Heart right ventricle (tissue), 16 donors: ENCODE results near the gene LENEP. TPM values are rescaled to one million over a fixed set of nuclear protein-coding genes. Genes with fewer than 3 reads are reported as not detected.
A peak's percentile ranks its signal among the peaks of the same experiment; 100 is the strongest.

Experiments
- ATAC-seq, 8 donors: fragments of 200-7000 bp; cut with Tn5 transposase; one replicate each; pipeline ENCODE4 v1.9.1; 2020; ENCODE audit warnings: mild to moderate bottlenecking in 8 of 8, moderate library complexity in 8 of 8, moderate number of reproducible peaks in 1 of 8
- DNase-seq, 2 donors: peaks; one replicate each; pipeline ENCODE4 v3.0.0-alpha.2; 2020
- H3K27ac ChIP-seq, 10 donors: fragments of 200-600 bp; sonication (generic) in 2 of 10; one replicate each; pipeline versions ENCODE4 v1.5.0 to v1.8.0; 2020 to 2022; ENCODE audit warnings: mild to moderate bottlenecking in 3 of 10
- H3K27me3 ChIP-seq, 7 donors: fragments of 200-600 bp; one replicate each; pipeline ENCODE4 v1.8.0; 2021 to 2022; ENCODE audit warnings: mild to moderate bottlenecking in 2 of 7
- H3K36me3 ChIP-seq, 9 donors: fragments of 200-600 bp; sonication (generic) in 1 of 9; one replicate each; pipeline versions ENCODE4 v1.5.0 to v1.8.0; 2020 to 2022; ENCODE audit warnings: mild to moderate bottlenecking in 2 of 9
- H3K4me1 ChIP-seq, 9 donors: fragments of 200-600 bp; sonication (generic) in 1 of 9; one replicate each; pipeline versions ENCODE4 v1.5.0 to v1.8.0; 2020 to 2022; ENCODE audit warnings: mild to moderate bottlenecking in 4 of 9
- H3K4me3 ChIP-seq, 10 donors: fragments of 200-600 bp; sonication (generic) in 2 of 10; one replicate each; pipeline versions ENCODE4 v1.5.0 to v1.8.0; 2020 to 2022; ENCODE audit warnings: mild to moderate bottlenecking in 7 of 10, moderate library complexity in 2 of 10
- H3K9me3 ChIP-seq, 11 donors: fragments of 200-600 bp in 10 of 11; sonication (generic) in 2 of 11; one replicate each; pipeline versions ENCODE4 v1.5.0 to v1.8.0; 2013 to 2022; ENCODE audit warnings: mild to moderate bottlenecking in 2 of 11, control low read depth in 1 of 11, moderate library complexity in 1 of 11
- WGBS, 2 donors: extraction: QIAGEN DNeasy Blood & Tissue Kit; methylation state at CpG; one replicate each; pipeline ENCODE4 v1.1.7; 2013; ENCODE audit warnings: inconsistent platforms in 1 of 2; 5-methylcytosine and 5-hydroxymethylcytosine counted together
- intact Hi-C, 10 donors: fragments of 100-400 bp; cut with DNase I; formaldehyde crosslinking; loops; one replicate each; pipeline versions ENCODE4 v1.11.1 to v1.14.2; 2022
- polyA plus RNA-seq, 2 donors: library from polyadenylated mRNA; stranded (reverse); fragments of 200-250 nt; gene quantifications; one replicate each; pipeline ENCODE4 v1.2.3, GENCODE V29; 2013
- total RNA-seq, 10 donors: library from RNA; stranded (reverse); fragmentation: NEBNext Ultra II Directional in 3 of 10; extraction: Animal tissue kit (Norgen Biotek cat#: 25700) in 3 of 10; gene quantifications; one replicate each; pipeline versions ENCODE4 v1.2.1 to v1.2.4, GENCODE V29; 2021 to 2023
- TF ChIP-seq, protein P1 (sequence below), 9 donors: fragments of 200-600 bp; sonication (generic) in 2 of 9; IDR thresholded peaks; one replicate each; pipeline versions ENCODE4 v1.5.0 to v1.8.0; 2021 to 2022; ENCODE audit warnings: antibody characterized with exemption in 9 of 9, mild to moderate bottlenecking in 5 of 9, moderate library complexity in 1 of 9
- donor health status: Arrhythmogenic right ventricular cardiomyopathy.
- donor health status: ischemic (EF 13 %, LVEDD 7.1; RV severe dilation, severe dysfunction).
- donor health status: healthy with polysubstance abuse.
- donor health status: DM: no; HTN: yes; CAD: no.
- donor health status: DM: no; HTN: no; CAD: no.
- donor health status: ischemic (EF 25% LVEDD 6.9; RV normal size, moderate dysfunction).
- donor health status: ischemic (EF 25% LVEDD 5.7; RV mildly dilated, moderate dysfunction).
- donor health status: healthy.
- donor health status: DM: yes; HTN: yes; CAD: no.
- donor health status: Ischemic cardiomyopathy.
- donor health status: ischemic (EF 35%, LVEDD 5.7; RV mildly dilated, moderate dysfunction).
- donor health status: nonischemic (EF 11% LVEDD 7.7; RV severe dilation, severe dysfunction).
- donor health status: DM: yes; HTN: yes; CAD: no.
- donor health status: PGD.
- donor health status: ischemic (EF 29% LVEDD 5.4; RV normal size, mild dysfunction).
- donor health status: nonischemic (EF 23%, LVEDD 6.1; RV moderate dilation, normal function).

The LENEP gene
- total and polyA plus RNA-seq, 12 donors = not detected

DNA sequence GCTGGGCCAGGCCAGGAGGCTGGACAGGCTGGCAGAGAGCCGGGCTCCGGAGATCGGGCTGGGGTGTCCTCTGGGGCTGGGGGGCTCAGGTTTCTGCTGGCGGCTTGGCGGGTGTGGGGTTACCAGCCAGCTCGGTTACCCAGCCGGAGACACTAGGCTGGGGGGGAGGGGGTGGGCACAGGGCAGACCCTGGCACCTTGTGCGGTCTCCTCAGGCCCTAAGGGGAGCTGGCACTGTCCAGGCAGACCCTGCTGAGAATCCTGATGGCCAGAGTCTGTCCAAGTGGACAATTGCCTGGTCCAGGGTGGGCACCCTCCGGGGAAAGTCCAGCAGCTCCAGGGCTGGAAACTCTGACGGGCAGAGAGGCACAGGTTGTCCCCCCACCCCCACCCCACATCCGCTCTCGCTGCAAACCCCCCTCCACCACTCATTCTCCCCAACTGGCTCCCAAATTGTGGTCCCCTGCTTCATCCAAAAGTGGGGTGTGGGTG is 15.9 kb downstream of the LENEP start:
- peak overlapping the region in 7 of 10 donors; percentile 83 to 98 (median 95) for H3K27ac ChIP-seq
- intact Hi-C loops = loop anchor here in 1 of 10 donors (10.0 kb wide), 1 partner anchor 56 kb away; the partner anchor contains the start of gene EFNA4
- peaks cover 0 to 9% (median 0%) of the 10 kb centered on the region in 9 donors for H3K36me3 ChIP-seq
- H3K27me3 ChIP-seq = no peaks in the 10 kb centered on the region
- H3K9me3 ChIP-seq = no peaks in the 10 kb centered on the region
- H3K4me3 ChIP-seq = peak overlapping the region in 3 of 10 donors; percentile 24 to 54 (median 25)
- ATAC-seq (no peak), DNase-seq (no peak)
- peaks cover 22 to 97% (median 73%) of the 10 kb centered on the region in 9 donors for H3K4me1 ChIP-seq
- WGBS, 2 donors = 88 to 92% methylated on average over 12 of the region's 12 CpGs
- TF ChIP-seq, protein P1, sequence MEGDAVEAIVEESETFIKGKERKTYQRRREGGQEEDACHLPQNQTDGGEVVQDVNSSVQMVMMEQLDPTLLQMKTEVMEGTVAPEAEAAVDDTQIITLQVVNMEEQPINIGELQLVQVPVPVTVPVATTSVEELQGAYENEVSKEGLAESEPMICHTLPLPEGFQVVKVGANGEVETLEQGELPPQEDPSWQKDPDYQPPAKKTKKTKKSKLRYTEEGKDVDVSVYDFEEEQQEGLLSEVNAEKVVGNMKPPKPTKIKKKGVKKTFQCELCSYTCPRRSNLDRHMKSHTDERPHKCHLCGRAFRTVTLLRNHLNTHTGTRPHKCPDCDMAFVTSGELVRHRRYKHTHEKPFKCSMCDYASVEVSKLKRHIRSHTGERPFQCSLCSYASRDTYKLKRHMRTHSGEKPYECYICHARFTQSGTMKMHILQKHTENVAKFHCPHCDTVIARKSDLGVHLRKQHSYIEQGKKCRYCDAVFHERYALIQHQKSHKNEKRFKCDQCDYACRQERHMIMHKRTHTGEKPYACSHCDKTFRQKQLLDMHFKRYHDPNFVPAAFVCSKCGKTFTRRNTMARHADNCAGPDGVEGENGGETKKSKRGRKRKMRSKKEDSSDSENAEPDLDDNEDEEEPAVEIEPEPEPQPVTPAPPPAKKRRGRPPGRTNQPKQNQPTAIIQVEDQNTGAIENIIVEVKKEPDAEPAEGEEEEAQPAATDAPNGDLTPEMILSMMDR (IDR thresholded peaks at IDR 0.05) = no peak

DNA sequence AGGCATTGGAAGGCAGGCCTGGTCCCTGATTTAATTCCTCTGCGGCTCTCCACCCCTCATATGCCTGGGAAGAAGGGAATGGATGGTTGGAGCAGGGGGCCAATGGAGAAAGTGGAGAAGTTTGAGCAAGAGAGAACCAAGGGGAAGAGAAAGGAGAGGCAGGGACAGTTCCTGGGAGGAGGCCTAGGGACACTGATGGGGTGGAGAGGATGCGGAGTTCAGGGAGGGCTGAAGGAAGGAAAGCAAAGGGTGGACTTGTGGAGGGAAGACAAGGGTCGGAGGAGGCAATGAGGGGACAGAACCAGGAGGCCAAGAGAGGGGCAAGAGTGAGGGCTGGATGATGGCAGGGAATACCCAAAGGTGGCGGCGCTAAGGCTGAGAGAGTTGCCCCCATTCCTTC is 16.4 kb downstream of the LENEP start:
- Histone ChIP-seq H3K27me3 (no peaks in the 10 kb centered on the region), H3K4me1 (peaks cover 21 to 93% (median 69%) of the 10 kb centered on the region in 9 donors), H3K27ac (peak overlapping the region in 3 of 10 donors; percentile 83 to 98 (median 95)), H3K36me3 (peaks cover 0 to 13% (median 2%) of the 10 kb centered on the region in 9 donors), H3K9me3 (no peaks in the 10 kb centered on the region), H3K4me3 (peak overlapping the region in 1 of 10 donors; percentile 54)
- 91 to 95% methylated on average over 5 of the region's 5 CpGs for WGBS, 2 donors
- intact Hi-C loops = loop anchor here in 1 of 10 donors (10.0 kb wide), 2 partner anchors 55 kb away; partner anchors contain the start of genes EFNA4 and PBXIP1
- ATAC-seq (no peak), DNase-seq (no peak)
- TF ChIP-seq, protein P1 (IDR thresholded peaks at IDR 0.05) = no peak

DNA sequence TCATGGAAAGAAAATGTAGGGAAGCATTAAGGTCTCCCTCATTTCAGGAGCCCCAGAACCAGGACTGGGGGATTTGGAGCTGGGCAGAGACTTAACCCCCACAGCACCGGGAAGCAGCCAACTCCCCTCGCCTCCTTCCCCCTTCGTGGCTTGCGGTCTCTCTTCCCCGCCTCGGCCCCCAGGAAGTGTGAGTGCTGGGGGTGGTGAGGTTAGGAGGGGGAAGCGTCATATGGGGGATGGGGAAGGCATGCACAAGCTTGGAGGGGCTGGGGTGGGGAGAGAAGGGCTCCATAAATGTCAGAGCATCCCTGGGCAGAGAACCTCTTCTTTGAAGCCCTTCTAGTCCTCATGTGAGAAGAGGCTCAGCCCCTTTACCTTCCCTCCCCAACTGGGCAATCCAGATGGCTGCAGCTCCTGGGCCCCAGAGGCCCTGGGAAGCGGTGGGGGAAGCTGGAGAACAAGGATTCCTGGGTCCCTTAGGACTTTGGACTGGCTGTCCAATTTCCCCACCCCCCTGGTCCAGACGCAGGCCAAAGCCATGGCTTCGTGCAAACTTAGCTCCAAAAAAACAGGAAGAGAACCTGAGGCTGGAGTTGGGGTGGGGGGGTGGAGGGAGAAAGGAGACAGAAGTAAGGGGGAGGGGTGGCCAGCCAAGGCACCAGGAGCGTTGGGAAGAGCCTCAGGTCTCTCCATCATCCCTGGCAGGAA is 17.0 kb downstream of the LENEP start:
- Histone ChIP-seq H3K4me3 (peak overlapping the region in 1 of 10 donors; percentile 54), H3K4me1 (peaks cover 16 to 87% (median 62%) of the 10 kb centered on the region in 9 donors), H3K27ac (peak overlapping the region in 5 of 10 donors; percentile 19 to 95 (median 67)), H3K36me3 (peaks cover 0 to 20% (median 8%) of the 10 kb centered on the region in 9 donors), H3K9me3 (no peaks in the 10 kb centered on the region), H3K27me3 (no peaks in the 10 kb centered on the region)
- DNase-seq (no peak), ATAC-seq (no peak)
- intact Hi-C loops = loop anchor here in 1 of 10 donors (10.0 kb wide), 1 partner anchor 56 kb away; the partner anchor contains the start of gene PBXIP1
- 57 to 61% methylated on average over 11 of the region's 11 CpGs for WGBS, 2 donors
- TF ChIP-seq, protein P1 (IDR thresholded peaks at IDR 0.05) = no peak

DNA sequence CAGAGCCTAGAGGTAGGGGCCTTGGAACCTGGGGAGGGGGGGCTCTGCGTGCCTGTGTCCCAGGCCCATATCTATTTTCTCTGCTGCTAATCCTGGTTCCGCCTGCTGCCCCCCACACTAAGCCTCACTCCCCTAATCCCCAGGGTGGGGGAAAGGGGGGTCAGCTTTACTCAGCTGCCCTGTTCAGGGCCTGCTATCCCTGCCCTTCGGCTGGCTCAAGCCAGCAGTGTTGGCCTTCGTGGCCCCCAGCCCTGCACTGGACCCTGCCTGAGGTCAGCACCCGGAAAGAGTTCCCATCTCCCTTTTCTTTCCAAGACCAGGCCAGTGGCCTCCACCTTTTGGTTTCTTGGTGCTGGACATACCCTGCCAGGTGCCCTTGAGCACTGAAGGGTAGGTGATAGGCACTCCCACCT is 17.6 kb downstream of the LENEP start:
- Histone ChIP-seq H3K4me3 (peak overlapping the region in 1 of 10 donors; percentile 54), H3K27me3 (no peaks in the 10 kb centered on the region), H3K36me3 (peaks cover 0 to 26% (median 9%) of the 10 kb centered on the region in 9 donors), H3K27ac (peak overlapping the region in 7 of 10 donors; percentile 19 to 95 (median 55)), H3K4me1 (peaks cover 12 to 82% (median 56%) of the 10 kb centered on the region in 9 donors), H3K9me3 (no peaks in the 10 kb centered on the region)
- intact Hi-C loops = loop anchor here in 1 of 10 donors (10.0 kb wide), 1 partner anchor 56 kb away; the partner anchor contains the start of gene PBXIP1
- no peak for ATAC-seq
- WGBS, 2 donors = 70% methylated on average over 5 of the region's 5 CpGs
- TF ChIP-seq, protein P1 (IDR thresholded peaks at IDR 0.05) = no peak
- DNase-seq = no peak
